ENCODE data around the gene POR. TPM values are rescaled to one million over a fixed set of nuclear protein-coding genes. Genes with fewer than 3 reads are reported as not detected.
A peak's percentile ranks its signal among the peaks of the same experiment; 100 is the strongest.

The POR gene
- total and polyA plus RNA-seq, 2 of the 8 experiments (the other 6 are each of a cell fraction or from before 2014, with no cell fraction given): 98.7 to 144 TPM

- TF ChIP-seq CREB1 (IDR thresholded peaks at IDR 0.05): no peak
- TF ChIP-seq MAX (IDR thresholded peaks at IDR 0.05): peak; percentile 9; the same call in 1 of the 2 replicates
- no peak for TF ChIP-seq RFX5 (IDR thresholded peaks at IDR 0.05; ENCODE audit: borderline replicate concordance, low read depth, low read length)
- Histone ChIP-seq H3K36me3 (ENCODE audit: control insufficient read depth in 2 of 4, insufficient read depth in 4 of 4, low read length in 3 of 4) (no peaks in the 10 kb centered on the region), H2BK20ac (ENCODE audit: low read length) (no peak overlapping the region), H2BK15ac (ENCODE audit: low read length) (peak overlapping the region; percentile 92; the same call in 1 of the 2 replicates), H3K23me2 (ENCODE audit: low read depth, low read length) (peaks cover 10% of the 10 kb centered on the region), H4K91ac (replicated peaks; ENCODE audit: insufficient read length, low read length) (no peak overlapping the region), H3K9ac (replicated peaks in 1 of 4; ENCODE audit: extremely low read depth in 1 of 4, low read depth in 3 of 4, low read length in 3 of 4) (peak overlapping the region in 3 of 4 experiments; percentile 53 to 81 (median 69); a peak in 5 of 7 replicates), H3K18ac (ENCODE audit: extremely low read depth, low read length) (peak overlapping the region; percentile 87), H3K79me1 (ENCODE audit: low read depth, low read length) (peaks cover 4% of the 10 kb centered on the region), H3K14ac (ENCODE audit: insufficient read length) (no peak overlapping the region), H3K27me3 (replicated peaks in 1 of 4; ENCODE audit: control insufficient read depth in 3 of 4, extremely low read depth in 1 of 4, insufficient read depth in 3 of 4, low read length in 3 of 4) (no peaks in the 10 kb centered on the region), H3K4me1 (replicated peaks in 1 of 4; ENCODE audit: control insufficient read depth in 3 of 4, insufficient read depth in 4 of 4, low read length in 3 of 4) (peaks cover 0 to 12% (median 4%) of the 10 kb centered on the region in 4 experiments; a peak in 4 of 7 replicates), H3K27ac (ENCODE audit: low read depth, low read length) (0 out of 2 replicates have a peak overlapping the region, but pooled peaks have one; percentile 27), H3K4me2 (ENCODE audit: insufficient read depth in 1 of 2, low read depth in 2 of 2, low read length in 2 of 2) (peak overlapping the region; percentile 88 to 89), H3K79me2 (ENCODE audit: control insufficient read depth in 1 of 2, insufficient read depth in 2 of 2, low read length in 2 of 2) (peaks cover 9 to 36% of the 10 kb centered on the region in 2 experiments), H2AK5ac (ENCODE audit: low read depth, low read length) (no peak overlapping the region), H3K23ac (ENCODE audit: insufficient read length) (no peak overlapping the region), H3K56ac (replicated peaks; ENCODE audit: insufficient read length, low read depth, low read length) (no peak overlapping the region), H2AFZ (ENCODE audit: low read length) (peak overlapping the region; percentile 83; the same call in 1 of the 2 replicates), H4K8ac (ENCODE audit: extremely low read depth, insufficient read depth, low read length) (peak overlapping the region; percentile 94; the same call in 1 of the 2 replicates), H2BK5ac (ENCODE audit: low read depth, low read length) (peak overlapping the region; percentile 88; the same call in 1 of the 2 replicates), H4K20me1 (replicated peaks in 1 of 2; ENCODE audit: control insufficient read depth in 1 of 2, insufficient read depth in 2 of 2, low read length in 2 of 2) (peaks cover 4 to 10% of the 10 kb centered on the region in 2 experiments), H3K9me3 (ENCODE audit: insufficient read depth in 2 of 2, low read depth in 1 of 2, low read length in 1 of 2) (no peaks in the 10 kb centered on the region), H2BK12ac (ENCODE audit: low read depth, low read length) (0 out of 2 replicates have a peak overlapping the region, but pooled peaks have one; percentile 12), H2BK120ac (replicated peaks; ENCODE audit: low read depth, low read length) (no peak overlapping the region), H3K4me3 (ENCODE audit: extremely low read depth in 1 of 4, insufficient read depth in 2 of 4, low read depth in 3 of 4, low read length in 4 of 4) (peak overlapping the region; percentile 66 to 89 (median 68)), H3K4ac (replicated peaks; ENCODE audit: insufficient read length, low read depth, low read length) (no peak overlapping the region), H4K5ac (ENCODE audit: insufficient read length, low read depth, low read length) (peak overlapping the region; percentile 88)
- 49% methylated on average over 18 of the region's 18 CpGs; no CpG with 5 or more reads in 1 of the 2 experiments for WGBS, 2 experiments (ENCODE audit: extremely low coverage in 1 of 2, insufficient coverage in 1 of 2, insufficient read length in 1 of 2, insufficient replicate concordance in 2 of 2, low coverage in 1 of 2, low lambda C conversion rate in 2 of 2, missing lambda C conversion rate in 1 of 2)
- POLR2A ChIA-PET (ENCODE audit: partially characterized antibody): interaction anchor here (0.8 to 4.7 kb wide), 22 partner anchors 10 to 109 kb away, joined by 3 to 43 read pairs (median 6); partner anchors contain the start of gene TMEM120A
- CTCF ChIA-PET (ENCODE audit: partially characterized antibody): interaction anchor here (0.7 to 1.7 kb wide), 5 partner anchors 13 to 106 kb away, joined by 3 to 4 read pairs (median 3); no protein-coding TSS in a partner anchor
- FAIRE-seq (no peak), DNase-seq (ENCODE audit: low read depth in 1 of 2, low spot score in 2 of 2) (no peak)
Observed at GRCh38 chr7:75914169-75914654, 743 bp upstream of the POR start.
